Kidney capillary endothelial cell (primary cell): Measurements from ENCODE around the gene ARHGAP18.

Source experiments
- DNase-seq: peaks from one replicate; pipeline ENCODE4 v3.0.0-alpha.2; 2018; ENCODE audit warnings: low spot score

The ARHGAP18 gene

GRCh38 chr6:129717277-129717676 lies 7.3 kb upstream of the ARHGAP18 start:
- no peak for DNase-seq

GRCh38 chr6:129713806-129714333 lies 3.9 kb upstream of the ARHGAP18 start:
- no peak for DNase-seq

GRCh38 chr6:129711271-129711631 lies 1.3 kb upstream of the ARHGAP18 start:
- DNase-seq = no peak

GRCh38 chr6:129710450-129711270 lies 683 bp upstream of the ARHGAP18 start:
- no peak for DNase-seq

GRCh38 chr6:129709196-129709768 lies 695 bp downstream of the ARHGAP18 start:
- no peak for DNase-seq

- no peak for DNase-seq
Measured at GRCh38 chr6:129708496-129709195, 1.3 kb downstream of the ARHGAP18 start.

- no peak for DNase-seq
Measured at GRCh38 chr6:129707882-129708495, 2.0 kb downstream of the ARHGAP18 start.

GRCh38 chr6:129707028-129707427 lies 2.9 kb downstream of the ARHGAP18 start:
- no peak for DNase-seq

- DNase-seq = no peak
Measured at GRCh38 chr6:129705212-129705611, 4.8 kb downstream of the ARHGAP18 start.

GRCh38 chr6:129704708-129705107 lies 5.3 kb downstream of the ARHGAP18 start:
- no peak for DNase-seq

- no peak for DNase-seq
Measured at GRCh38 chr6:129701721-129702455, 8.1 kb downstream of the ARHGAP18 start.

GRCh38 chr6:129700666-129701065 lies 9.3 kb downstream of the ARHGAP18 start:
- no peak for DNase-seq

GRCh38 chr6:129699659-129700058 lies 10.3 kb downstream of the ARHGAP18 start:
- no peak for DNase-seq

- no peak for DNase-seq
Measured at GRCh38 chr6:129698430-129698829, 11.5 kb downstream of the ARHGAP18 start.

- DNase-seq = no peak
Measured at GRCh38 chr6:129697788-129698187, 12.2 kb downstream of the ARHGAP18 start.

GRCh38 chr6:129696843-129697242 lies 13.1 kb downstream of the ARHGAP18 start:
- no peak for DNase-seq

GRCh38 chr6:129696028-129696418 lies 14.0 kb downstream of the ARHGAP18 start:
- DNase-seq = no peak

- DNase-seq = no peak
Measured at GRCh38 chr6:129695373-129696027, 14.5 kb downstream of the ARHGAP18 start.

GRCh38 chr6:129694036-129694435 lies 15.9 kb downstream of the ARHGAP18 start:
- no peak for DNase-seq

GRCh38 chr6:129692467-129692866 lies 17.5 kb downstream of the ARHGAP18 start:
- DNase-seq = no peak

GRCh38 chr6:129691709-129692108 lies 18.3 kb downstream of the ARHGAP18 start:
- no peak for DNase-seq
